ENCODE measurements around the gene SLC43A2.
"Not testable (repeated sequence)": the region's sequence is repeated elsewhere in the genome, so short reads cannot be mapped to it uniquely, and the experiment has no call there.

The SLC43A2 gene

DNA sequence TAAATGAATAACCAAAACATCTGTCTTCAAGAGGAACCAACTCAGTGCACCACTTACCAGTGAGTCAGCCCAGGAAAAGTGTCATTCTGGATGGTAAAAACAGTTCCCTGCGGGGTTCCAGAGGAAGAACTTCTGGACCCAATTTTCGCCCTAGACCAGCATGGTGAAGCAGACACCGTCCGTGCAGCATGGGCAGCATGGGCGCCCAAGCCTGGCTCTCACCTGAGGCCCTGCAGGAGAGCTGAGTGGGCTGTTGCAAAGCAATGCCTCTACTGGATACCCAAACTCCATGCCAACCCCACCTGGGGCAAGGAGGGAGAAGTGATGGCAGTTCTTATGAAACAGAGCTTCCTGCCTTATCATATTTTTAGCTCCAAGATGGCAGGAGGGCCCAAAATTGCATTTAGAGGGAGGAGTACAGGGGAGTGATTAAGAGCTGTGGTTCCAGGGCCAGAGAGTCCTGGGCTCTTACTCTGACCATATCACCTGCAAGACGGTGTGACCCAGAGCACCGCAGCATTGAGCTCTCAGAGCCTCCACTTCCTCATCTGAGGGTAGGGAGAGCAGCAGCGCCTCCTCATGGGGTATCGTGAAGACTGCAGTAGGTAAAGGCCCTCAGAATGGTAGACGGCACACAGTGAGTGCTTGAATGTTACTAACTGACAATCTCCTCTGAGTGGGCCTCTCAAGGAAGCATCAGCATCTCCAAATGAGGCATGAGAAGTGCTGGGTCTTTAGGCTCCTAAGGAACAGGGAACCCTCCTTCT, 95.6 kb downstream of the SLC43A2 start:
- FAIRE-seq, result no peak

DNA sequence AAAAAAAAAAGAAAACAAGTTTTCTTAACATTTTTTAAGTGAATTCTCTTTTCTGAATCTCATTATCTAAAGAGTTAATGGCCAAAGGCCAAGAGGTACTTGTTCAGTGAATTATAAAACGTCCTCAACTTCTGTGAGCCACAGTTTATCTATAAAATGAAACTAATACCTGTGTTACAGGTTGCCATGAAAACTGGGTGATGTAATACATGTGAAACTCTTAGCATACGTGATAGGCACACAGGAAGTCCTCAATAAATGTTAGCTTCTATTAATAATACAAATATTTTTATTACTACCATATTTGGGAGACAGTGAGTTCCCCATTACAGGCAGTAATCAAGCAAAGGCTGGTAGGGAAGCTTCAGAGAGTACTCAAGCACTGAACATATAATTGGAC, 98.8 kb downstream of the SLC43A2 start:
- FAIRE-seq, result no peak

DNA sequence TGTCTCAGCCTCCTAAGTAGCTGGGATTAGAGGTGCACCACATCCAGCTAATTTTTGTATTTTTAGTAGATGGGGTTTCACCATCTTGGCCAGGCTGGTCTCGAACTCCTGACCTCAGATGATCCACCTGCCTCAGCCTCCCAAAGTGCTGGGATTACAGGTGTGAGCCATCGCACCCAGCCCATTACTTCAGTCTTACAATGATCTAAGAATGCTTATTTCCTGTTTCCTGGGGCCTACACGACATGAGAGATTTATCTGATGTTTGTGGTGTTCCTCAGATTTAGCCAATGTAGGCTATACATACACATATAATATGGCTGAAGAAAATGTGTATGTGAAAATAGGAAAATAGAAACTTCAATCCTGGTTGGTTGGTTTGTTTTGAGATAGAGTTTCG, 101.8 kb downstream of the SLC43A2 start:
- FAIRE-seq, result not testable (repeated sequence)

DNA sequence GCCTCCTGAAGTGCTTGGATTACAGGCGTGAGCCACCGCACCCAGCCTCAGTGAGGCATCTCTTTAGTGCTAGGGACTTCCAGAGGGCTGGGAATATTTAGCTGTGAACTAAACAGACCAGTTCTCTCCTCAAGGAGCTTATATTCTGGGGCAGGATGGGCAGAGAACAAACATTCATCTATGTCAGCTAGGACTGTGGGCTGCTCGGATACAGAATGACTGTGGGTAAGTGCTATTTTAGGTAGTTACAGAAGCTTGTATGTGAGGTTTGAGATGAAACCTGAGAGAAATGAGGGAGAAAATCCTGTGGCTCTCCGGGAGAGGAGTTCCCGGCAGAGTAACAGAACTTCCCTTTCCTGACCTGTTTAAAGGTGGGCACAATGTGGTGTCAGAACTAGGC, 106.0 kb downstream of the SLC43A2 start:
- FAIRE-seq, result no peak

DNA sequence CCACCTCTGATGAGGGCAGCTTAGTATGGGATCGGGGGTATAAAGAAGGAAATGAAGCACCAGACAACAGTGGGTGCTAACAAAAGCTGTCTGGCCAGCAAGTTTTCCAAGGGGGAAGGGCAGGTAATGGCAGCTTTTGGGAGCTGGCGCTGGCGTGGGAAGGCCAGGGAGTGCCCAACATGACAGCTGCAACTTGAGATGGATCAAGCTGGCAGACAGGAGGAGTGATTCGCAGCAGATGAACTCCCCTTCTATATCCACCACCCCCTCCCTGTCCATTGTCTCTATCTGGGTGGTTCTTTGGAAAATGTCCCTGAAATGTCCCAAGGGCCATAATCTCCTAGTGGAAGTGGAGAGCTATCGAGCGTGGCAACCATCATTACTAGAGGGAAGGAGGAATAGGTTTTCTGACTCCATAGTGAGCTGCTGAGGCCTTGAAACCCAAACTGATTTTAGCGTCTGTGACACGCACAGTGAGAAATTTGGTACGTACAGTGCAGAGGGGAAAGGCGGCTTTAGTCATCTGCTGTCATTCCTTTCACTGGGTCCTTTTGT, 107.5 kb downstream of the SLC43A2 start:
- FAIRE-seq, result no peak

DNA sequence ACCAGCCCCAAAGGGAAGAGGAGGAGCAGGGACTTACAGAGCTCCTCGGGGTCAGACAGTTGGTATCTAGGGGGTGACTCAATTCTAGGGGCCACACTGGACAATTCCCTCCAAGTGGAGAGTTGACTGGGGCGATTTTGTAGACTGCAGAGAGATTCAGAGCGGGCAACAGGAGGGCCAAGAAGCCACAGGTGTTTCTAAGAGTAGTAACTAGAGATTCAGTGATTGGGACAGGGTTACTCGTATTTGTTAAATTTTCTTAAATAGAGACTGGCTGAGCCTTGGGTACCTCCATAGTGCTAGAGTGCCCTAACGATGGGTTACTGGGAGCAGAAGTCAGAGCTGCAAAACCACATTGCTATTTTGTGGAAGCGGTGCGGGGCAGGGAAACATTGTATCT, 109.0 kb downstream of the SLC43A2 start:
- FAIRE-seq, result no peak
